ENCODE measurements around the gene SEC14L6.

Gene SEC14L6

GRCh38 chr22:30500628-30501027, 45.9 kb downstream of the SEC14L6 start:
- no peak overlapping the region for H4K8ac ChIP-seq (ENCODE audit: low read depth, low read length)
- H2BK15ac ChIP-seq (ENCODE audit: low read length) = no peak overlapping the region
- H3K27me3 ChIP-seq (ENCODE audit: control insufficient read depth in 3 of 3, insufficient read depth in 3 of 3, low read depth in 1 of 3, low read length in 3 of 3) = peaks cover 2 to 6% (median 3%) of the 10 kb centered on the region in 3 experiments
- H3K4me3 ChIP-seq (ENCODE audit: low read length in 2 of 2) = no peak overlapping the region
- H3K14ac ChIP-seq (ENCODE audit: low read length) = no peak overlapping the region
- no peak overlapping the region for H3K27ac ChIP-seq (replicated peaks; ENCODE audit: low read length)
- H3K9me3 ChIP-seq (replicated peaks in 1 of 2; ENCODE audit: control insufficient read depth in 2 of 2, insufficient read depth in 1 of 2, low read depth in 1 of 2, low read length in 2 of 2) = no peaks in the 10 kb centered on the region
- H3K4me1 ChIP-seq (ENCODE audit: control insufficient read depth in 2 of 2, insufficient read depth in 1 of 2, low read depth in 1 of 2, low read length in 2 of 2) = no peaks in the 10 kb centered on the region
- no peaks in the 10 kb centered on the region for H3K79me1 ChIP-seq (ENCODE audit: low read depth, low read length)
- no peak overlapping the region for H2BK120ac ChIP-seq (ENCODE audit: low read depth, low read length)
- no peak overlapping the region for H3K4ac ChIP-seq (ENCODE audit: low read length)
- no peak overlapping the region for H4K91ac ChIP-seq (ENCODE audit: low read depth, low read length, poor library complexity)
- no peak overlapping the region for H2BK5ac ChIP-seq (ENCODE audit: low read length)
- DNase-seq (ENCODE audit: low spot score) = no peak
- no peak overlapping the region for H3K9ac ChIP-seq (ENCODE audit: low read depth, low read length, poor library complexity)
- H3K4me2 ChIP-seq (ENCODE audit: insufficient read depth, low read length, poor library complexity, severe bottlenecking) = no peak overlapping the region
- H3K18ac ChIP-seq (ENCODE audit: low read length) = no peak overlapping the region
- H2AFZ ChIP-seq (ENCODE audit: low read length) = no peak overlapping the region
- H3K36me3 ChIP-seq (replicated peaks in 1 of 2; ENCODE audit: control insufficient read depth in 2 of 2, insufficient read depth in 2 of 2, low read length in 2 of 2) = no peaks in the 10 kb centered on the region
- peak overlapping the region; percentile 93 for H2AK5ac ChIP-seq (ENCODE audit: low read depth, low read length)
- WGBS, 2 donors (ENCODE audit: extremely low coverage in 2 of 2, insufficient read length in 2 of 2, insufficient replicate concordance in 1 of 2) = no CpG with 5 or more reads among the region's 6 CpGs
- H3K23ac ChIP-seq (ENCODE audit: low read depth, low read length, poor library complexity) = no peak overlapping the region
- no peak overlapping the region for H2BK12ac ChIP-seq (ENCODE audit: low read length)

- Histone ChIP-seq H4K91ac (ENCODE audit: low read depth, low read length, poor library complexity) (no peak overlapping the region), H3K14ac (ENCODE audit: low read length) (no peak overlapping the region), H3K9ac (ENCODE audit: low read depth, low read length, poor library complexity) (no peak overlapping the region), H3K27ac (replicated peaks; ENCODE audit: low read length) (no peak overlapping the region), H3K36me3 (replicated peaks in 1 of 2; ENCODE audit: control insufficient read depth in 2 of 2, insufficient read depth in 2 of 2, low read length in 2 of 2) (no peaks in the 10 kb centered on the region), H3K79me1 (ENCODE audit: low read depth, low read length) (no peaks in the 10 kb centered on the region), H3K4me3 (ENCODE audit: low read length in 2 of 2) (no peak overlapping the region), H2BK15ac (ENCODE audit: low read length) (no peak overlapping the region), H2BK12ac (ENCODE audit: low read length) (no peak overlapping the region), H3K18ac (ENCODE audit: low read length) (no peak overlapping the region), H3K9me3 (replicated peaks in 1 of 2; ENCODE audit: control insufficient read depth in 2 of 2, insufficient read depth in 1 of 2, low read depth in 1 of 2, low read length in 2 of 2) (no peaks in the 10 kb centered on the region), H2AK5ac (ENCODE audit: low read depth, low read length) (no peak overlapping the region), H2AFZ (ENCODE audit: low read length) (no peak overlapping the region), H3K23ac (ENCODE audit: low read depth, low read length, poor library complexity) (no peak overlapping the region), H2BK5ac (ENCODE audit: low read length) (no peak overlapping the region), H3K27me3 (ENCODE audit: control insufficient read depth in 3 of 3, insufficient read depth in 3 of 3, low read depth in 1 of 3, low read length in 3 of 3) (peaks cover 0 to 6% (median 0%) of the 10 kb centered on the region in 3 experiments), H3K4me2 (ENCODE audit: insufficient read depth, low read length, poor library complexity, severe bottlenecking) (no peak overlapping the region), H3K4ac (ENCODE audit: low read length) (no peak overlapping the region), H2BK120ac (ENCODE audit: low read depth, low read length) (no peak overlapping the region), H4K8ac (ENCODE audit: low read depth, low read length) (no peak overlapping the region), H3K4me1 (ENCODE audit: control insufficient read depth in 2 of 2, insufficient read depth in 1 of 2, low read depth in 1 of 2, low read length in 2 of 2) (no peaks in the 10 kb centered on the region)
- WGBS, 2 donors (ENCODE audit: extremely low coverage in 2 of 2, insufficient read length in 2 of 2, insufficient replicate concordance in 1 of 2) = no CpG with 5 or more reads among the region's 7 CpGs
- DNase-seq (ENCODE audit: low spot score) = no peak
Measured at GRCh38 chr22:30497466-30498150, 48.9 kb downstream of the SEC14L6 start.

GRCh38 chr22:30495041-30495784, 51.3 kb downstream of the SEC14L6 start:
- no peak overlapping the region for H2AFZ ChIP-seq (ENCODE audit: low read length)
- H3K27me3 ChIP-seq (ENCODE audit: control insufficient read depth in 3 of 3, insufficient read depth in 3 of 3, low read depth in 1 of 3, low read length in 3 of 3) = peaks cover 0 to 14% (median 0%) of the 10 kb centered on the region in 3 experiments
- no peak overlapping the region for H3K4me3 ChIP-seq (ENCODE audit: low read length in 2 of 2)
- no peaks in the 10 kb centered on the region for H3K9me3 ChIP-seq (replicated peaks in 1 of 2; ENCODE audit: control insufficient read depth in 2 of 2, insufficient read depth in 1 of 2, low read depth in 1 of 2, low read length in 2 of 2)
- H2BK12ac ChIP-seq (ENCODE audit: low read length) = no peak overlapping the region
- H3K36me3 ChIP-seq (replicated peaks in 1 of 2; ENCODE audit: control insufficient read depth in 2 of 2, insufficient read depth in 2 of 2, low read length in 2 of 2) = no peaks in the 10 kb centered on the region
- H3K9ac ChIP-seq (ENCODE audit: low read depth, low read length, poor library complexity) = no peak overlapping the region
- no peak overlapping the region for H4K8ac ChIP-seq (ENCODE audit: low read depth, low read length)
- H3K23ac ChIP-seq (ENCODE audit: low read depth, low read length, poor library complexity) = peak overlapping the region; percentile 60
- peak overlapping the region; percentile 63 for H3K18ac ChIP-seq (ENCODE audit: low read length)
- H3K79me1 ChIP-seq (ENCODE audit: low read depth, low read length) = no peaks in the 10 kb centered on the region
- H4K91ac ChIP-seq (ENCODE audit: low read depth, low read length, poor library complexity) = no peak overlapping the region
- no CpG with 5 or more reads among the region's 14 CpGs for WGBS, 2 donors (ENCODE audit: extremely low coverage in 2 of 2, insufficient read length in 2 of 2, insufficient replicate concordance in 1 of 2)
- H2BK15ac ChIP-seq (ENCODE audit: low read length) = no peak overlapping the region
- no peaks in the 10 kb centered on the region for H3K4me1 ChIP-seq (ENCODE audit: control insufficient read depth in 2 of 2, insufficient read depth in 1 of 2, low read depth in 1 of 2, low read length in 2 of 2)
- H2AK5ac ChIP-seq (ENCODE audit: low read depth, low read length) = no peak overlapping the region
- peak overlapping the region; percentile 82 for H2BK5ac ChIP-seq (ENCODE audit: low read length)
- no peak for DNase-seq (ENCODE audit: low spot score)
- no peak overlapping the region for H3K14ac ChIP-seq (ENCODE audit: low read length)
- H3K27ac ChIP-seq (replicated peaks; ENCODE audit: low read length) = no peak overlapping the region
- no peak overlapping the region for H3K4me2 ChIP-seq (ENCODE audit: insufficient read depth, low read length, poor library complexity, severe bottlenecking)
- H3K4ac ChIP-seq (ENCODE audit: low read length) = no peak overlapping the region
- no peak overlapping the region for H2BK120ac ChIP-seq (ENCODE audit: low read depth, low read length)

- no peaks in the 10 kb centered on the region for H3K36me3 ChIP-seq (replicated peaks in 1 of 2; ENCODE audit: control insufficient read depth in 2 of 2, insufficient read depth in 2 of 2, low read length in 2 of 2)
- no peak overlapping the region for H2BK5ac ChIP-seq (ENCODE audit: low read length)
Measured at GRCh38 chr22:30492144-30492543, 54.4 kb downstream of the SEC14L6 start.

More at GRCh38 chr22:30492144-30492543, 54.4 kb downstream of the SEC14L6 start:
- Histone ChIP-seq H2AFZ (ENCODE audit: low read length) (no peak overlapping the region), H3K14ac (ENCODE audit: low read length) (peak overlapping the region; percentile 6), H3K79me1 (ENCODE audit: low read depth, low read length) (no peaks in the 10 kb centered on the region), H2BK12ac (ENCODE audit: low read length) (no peak overlapping the region), H3K4ac (ENCODE audit: low read length) (no peak overlapping the region), H3K27me3 (ENCODE audit: control insufficient read depth in 3 of 3, insufficient read depth in 3 of 3, low read depth in 1 of 3, low read length in 3 of 3) (peaks cover 0 to 20% (median 0%) of the 10 kb centered on the region in 3 experiments), H3K9ac (ENCODE audit: low read depth, low read length, poor library complexity) (no peak overlapping the region), H3K4me3 (ENCODE audit: low read length in 2 of 2) (no peak overlapping the region), H3K4me1 (ENCODE audit: control insufficient read depth in 2 of 2, insufficient read depth in 1 of 2, low read depth in 1 of 2, low read length in 2 of 2) (no peaks in the 10 kb centered on the region), H2BK15ac (ENCODE audit: low read length) (no peak overlapping the region), H3K18ac (ENCODE audit: low read length) (peak overlapping the region; percentile 17), H3K4me2 (ENCODE audit: insufficient read depth, low read length, poor library complexity, severe bottlenecking) (no peak overlapping the region), H4K91ac (ENCODE audit: low read depth, low read length, poor library complexity) (no peak overlapping the region), H2AK5ac (ENCODE audit: low read depth, low read length) (peak overlapping the region; percentile 35), H3K27ac (replicated peaks; ENCODE audit: low read length) (no peak overlapping the region), H4K8ac (ENCODE audit: low read depth, low read length) (no peak overlapping the region), H3K23ac (ENCODE audit: low read depth, low read length, poor library complexity) (no peak overlapping the region), H2BK120ac (ENCODE audit: low read depth, low read length) (peak overlapping the region; percentile 72), H3K9me3 (replicated peaks in 1 of 2; ENCODE audit: control insufficient read depth in 2 of 2, insufficient read depth in 1 of 2, low read depth in 1 of 2, low read length in 2 of 2) (no peaks in the 10 kb centered on the region)
- no peak for DNase-seq (ENCODE audit: low spot score)
- no CpG with 5 or more reads among the region's 12 CpGs for WGBS, 2 donors (ENCODE audit: extremely low coverage in 2 of 2, insufficient read length in 2 of 2, insufficient replicate concordance in 1 of 2)

Data from neuronal stem cell (in vitro differentiated cells).